HEK293 (cell line): Measurements from ENCODE around the gene SFMBT2.

ENCODE experiments used
- CTCF ChIA-PET: fragments of 350-600 bp; formaldehyde crosslinking; extraction: SDS; loops from one replicate; lab custom pipeline; 2021; ENCODE audit warnings: antibody characterized with exemption; lab: Yijun Ruan, JAX
- POLR2A ChIA-PET: fragments of 300-600 bp; formaldehyde crosslinking; extraction: SDS; loops from one replicate; lab custom pipeline; 2020; ENCODE audit warnings: antibody characterized with exemption, inconsistent platforms; lab: Yijun Ruan, JAX
- H3K27ac ChIP-seq: fragments of 200-500 bp; sonication (Bioruptor generic); 2 replicates; pipeline ENCODE4 v1.5.1; 2014; ENCODE audit warnings: low read depth, low read length, control low read depth, inconsistent platforms; ENCODE audit errors: extremely low read depth
- H3K36me3 ChIP-seq, 2 experiments: fragments of 200-500 bp in 1 of 2; sonication (Bioruptor generic) in 1 of 2; 1 replicate in 1 of 2; 2 replicates in 1 of 2; pipeline ENCODE4 v1.5.1; 2014 to 2017; ENCODE audit warnings: inconsistent platforms in 2 of 2, low read length in 2 of 2; ENCODE audit not compliant: control insufficient read depth in 2 of 2, insufficient read depth in 1 of 2
- H3K4me1 ChIP-seq: fragments of 200-500 bp; sonication (Bioruptor generic); 2 replicates; pipeline ENCODE4 v1.5.1; 2014; ENCODE audit warnings: mild to moderate bottlenecking, low read length, inconsistent platforms; ENCODE audit not compliant: control insufficient read depth, insufficient read depth
- H3K4me3 ChIP-seq: 2 replicates; pipeline ENCODE4 v1.5.1; 2011; ENCODE audit warnings: low read depth, mild to moderate bottlenecking, control low read depth, low read length, moderate library complexity
- H3K9me3 ChIP-seq: fragments of 200-500 bp; sonication (Bioruptor generic); 2 replicates; pipeline ENCODE4 v1.5.1; 2014; ENCODE audit warnings: low read depth, low read length, inconsistent platforms; ENCODE audit not compliant: control insufficient read depth, insufficient read depth
- KLF1 ChIP-seq: fragments of 450-650 bp; formaldehyde crosslinking; IDR thresholded peaks from 2 replicates; pipeline ENCODE4 v1.5.1; 2016; ENCODE audit warnings: missing biosample characterization, missing genetic modification characterization
- ZBTB17 ChIP-seq: fragments of 450-650 bp; formaldehyde crosslinking; IDR thresholded peaks from 2 replicates; pipeline ENCODE4 v1.5.1; 2016; ENCODE audit warnings: missing biosample characterization, missing genetic modification characterization
- ZEB2 ChIP-seq: fragments of 450-650 bp; formaldehyde crosslinking; IDR thresholded peaks from 2 replicates; pipeline ENCODE4 v1.5.1; 2016; ENCODE audit warnings: missing biosample characterization, missing genetic modification characterization
- ZNF121 ChIP-seq: fragments of 450-650 bp; formaldehyde crosslinking; IDR thresholded peaks from 2 replicates; pipeline ENCODE4 v1.5.1; 2016; ENCODE audit warnings: missing biosample characterization, missing genetic modification characterization
- ZNF133 ChIP-seq: fragments of 450-650 bp; formaldehyde crosslinking; IDR thresholded peaks from 2 replicates; pipeline ENCODE4 v1.5.1; 2016; ENCODE audit warnings: missing biosample characterization, missing genetic modification characterization
- ZNF221 ChIP-seq: fragments of 450-650 bp; formaldehyde crosslinking; IDR thresholded peaks from 2 replicates; pipeline ENCODE4 v1.5.1; 2017; ENCODE audit warnings: missing biosample characterization, missing genetic modification characterization, borderline replicate concordance
- ZNF23 ChIP-seq: fragments of 450-650 bp; formaldehyde crosslinking; IDR thresholded peaks from 2 replicates; pipeline ENCODE4 v1.5.1; 2016; ENCODE audit warnings: missing biosample characterization, missing genetic modification characterization, borderline replicate concordance
- ZNF416 ChIP-seq: fragments of 450-650 bp; formaldehyde crosslinking; IDR thresholded peaks from 2 replicates; pipeline ENCODE4 v1.5.1; 2016; ENCODE audit warnings: missing biosample characterization, missing genetic modification characterization
- ZNF48 ChIP-seq: fragments of 450-650 bp; formaldehyde crosslinking; IDR thresholded peaks from 2 replicates; pipeline ENCODE4 v1.5.1; 2016; ENCODE audit warnings: missing biosample characterization, missing genetic modification characterization
- ZNF514 ChIP-seq: fragments of 450-650 bp; formaldehyde crosslinking; IDR thresholded peaks from 2 replicates; pipeline ENCODE4 v1.5.1; 2016; ENCODE audit warnings: missing biosample characterization, missing genetic modification characterization
- ZSCAN23 ChIP-seq: fragments of 450-650 bp; formaldehyde crosslinking; IDR thresholded peaks from 2 replicates; pipeline ENCODE4 v1.5.1; 2016; ENCODE audit warnings: missing biosample characterization, missing genetic modification characterization
- TF ChIP-seq, protein P1 (sequence below): fragments of 450-650 bp; formaldehyde crosslinking; IDR thresholded peaks from 2 replicates; pipeline ENCODE4 v1.5.1; 2017; ENCODE audit warnings: missing biosample characterization, mild to moderate bottlenecking, missing genetic modification characterization, moderate library complexity
- TF ChIP-seq, protein P2 (sequence below): fragments of 450-650 bp; formaldehyde crosslinking; IDR thresholded peaks from 2 replicates; pipeline ENCODE4 v1.5.1; 2016; ENCODE audit warnings: missing biosample characterization, missing genetic modification characterization
- TF ChIP-seq, protein P3 (sequence below): fragments of 450-650 bp; formaldehyde crosslinking; conservative IDR thresholded peaks from 2 replicates; pipeline ENCODE4 v1.5.1; 2016; ENCODE audit warnings: low read depth, missing biosample characterization, missing genetic modification characterization
- TF ChIP-seq, protein P4 (sequence below): fragments of 450-650 bp; formaldehyde crosslinking; IDR thresholded peaks from 2 replicates; pipeline ENCODE4 v1.5.1; 2016; ENCODE audit warnings: missing biosample characterization, missing genetic modification characterization
- TF ChIP-seq, protein P5 (sequence below): fragments of 450-650 bp; formaldehyde crosslinking; IDR thresholded peaks from 2 replicates; pipeline ENCODE4 v1.5.1; 2016; ENCODE audit warnings: missing biosample characterization, missing genetic modification characterization

SFMBT2 gene

DNA sequence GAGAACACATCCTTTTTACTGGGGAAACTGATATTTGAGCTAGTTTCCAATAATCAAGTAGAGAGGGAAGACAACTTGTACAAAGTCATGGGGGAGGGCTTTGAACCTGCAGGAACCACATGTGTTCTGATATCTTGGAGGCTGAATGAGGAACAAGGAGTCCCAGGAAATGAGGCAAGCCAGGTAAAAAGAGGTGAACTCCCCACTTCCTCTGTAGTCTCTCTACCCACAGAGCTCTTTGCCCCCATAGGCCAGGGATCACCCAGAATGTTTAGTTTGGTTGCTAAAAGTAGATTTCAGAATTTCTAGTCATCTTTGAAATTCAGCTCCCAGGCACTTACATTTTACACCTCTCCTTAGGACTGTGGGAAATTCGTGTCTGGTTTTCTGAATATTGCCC lies 276.4 kb downstream of the SFMBT2 start:
- H3K36me3 ChIP-seq = no peaks in the 10 kb centered on the region
- CTCF ChIA-PET = interaction anchor here (1.3 to 2.3 kb wide), 3 partner anchors 13 to 283 kb away, joined by 3 to 9 read pairs (median 4); no protein-coding TSS in a partner anchor
- no peaks in the 10 kb centered on the region for H3K9me3 ChIP-seq
- H3K4me1 ChIP-seq = peaks cover 2% of the 10 kb centered on the region; the same call in 1 of the 2 replicates
- no peak overlapping the region for H3K4me3 ChIP-seq
- H3K27ac ChIP-seq = no peak overlapping the region
- POLR2A ChIA-PET = no interaction called here
- TF ChIP-seq, protein P1, sequence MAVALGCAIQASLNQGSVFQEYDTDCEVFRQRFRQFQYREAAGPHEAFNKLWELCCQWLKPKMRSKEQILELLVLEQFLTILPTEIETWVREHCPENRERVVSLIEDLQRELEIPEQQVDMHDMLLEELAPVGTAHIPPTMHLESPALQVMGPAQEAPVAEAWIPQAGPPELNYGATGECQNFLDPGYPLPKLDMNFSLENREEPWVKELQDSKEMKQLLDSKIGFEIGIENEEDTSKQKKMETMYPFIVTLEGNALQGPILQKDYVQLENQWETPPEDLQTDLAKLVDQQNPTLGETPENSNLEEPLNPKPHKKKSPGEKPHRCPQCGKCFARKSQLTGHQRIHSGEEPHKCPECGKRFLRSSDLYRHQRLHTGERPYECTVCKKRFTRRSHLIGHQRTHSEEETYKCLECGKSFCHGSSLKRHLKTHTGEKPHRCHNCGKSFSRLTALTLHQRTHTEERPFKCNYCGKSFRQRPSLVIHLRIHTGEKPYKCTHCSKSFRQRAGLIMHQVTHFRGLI (tag by site-specific recombination) = no peak
- TF ChIP-seq ZSCAN23 = no peak
- TF ChIP-seq, protein P2, sequence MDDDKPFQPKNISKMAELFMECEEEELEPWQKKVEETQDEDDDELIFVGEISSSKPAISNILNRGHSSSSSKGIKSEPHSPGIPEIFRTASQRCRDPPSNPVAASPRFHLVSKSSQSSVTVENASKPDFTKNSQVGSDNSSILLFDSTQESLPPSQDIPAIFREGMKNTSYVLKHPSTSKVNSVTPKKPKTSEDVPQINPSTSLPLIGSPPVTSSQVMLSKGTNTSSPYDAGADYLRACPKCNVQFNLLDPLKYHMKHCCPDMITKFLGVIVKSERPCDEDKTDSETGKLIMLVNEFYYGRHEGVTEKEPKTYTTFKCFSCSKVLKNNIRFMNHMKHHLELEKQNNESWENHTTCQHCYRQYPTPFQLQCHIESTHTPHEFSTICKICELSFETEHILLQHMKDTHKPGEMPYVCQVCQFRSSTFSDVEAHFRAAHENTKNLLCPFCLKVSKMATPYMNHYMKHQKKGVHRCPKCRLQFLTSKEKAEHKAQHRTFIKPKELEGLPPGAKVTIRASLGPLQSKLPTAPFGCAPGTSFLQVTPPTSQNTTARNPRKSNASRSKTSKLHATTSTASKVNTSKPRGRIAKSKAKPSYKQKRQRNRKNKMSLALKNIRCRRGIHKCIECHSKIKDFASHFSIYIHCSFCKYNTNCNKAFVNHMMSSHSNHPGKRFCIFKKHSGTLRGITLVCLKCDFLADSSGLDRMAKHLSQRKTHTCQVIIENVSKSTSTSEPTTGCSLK = no peak
- TF ChIP-seq ZNF133 (tag by site-specific recombination) = no peak
- no peak for TF ChIP-seq ZNF221
- TF ChIP-seq ZNF416 (tag by site-specific recombination) = no peak
- TF ChIP-seq, protein P3, sequence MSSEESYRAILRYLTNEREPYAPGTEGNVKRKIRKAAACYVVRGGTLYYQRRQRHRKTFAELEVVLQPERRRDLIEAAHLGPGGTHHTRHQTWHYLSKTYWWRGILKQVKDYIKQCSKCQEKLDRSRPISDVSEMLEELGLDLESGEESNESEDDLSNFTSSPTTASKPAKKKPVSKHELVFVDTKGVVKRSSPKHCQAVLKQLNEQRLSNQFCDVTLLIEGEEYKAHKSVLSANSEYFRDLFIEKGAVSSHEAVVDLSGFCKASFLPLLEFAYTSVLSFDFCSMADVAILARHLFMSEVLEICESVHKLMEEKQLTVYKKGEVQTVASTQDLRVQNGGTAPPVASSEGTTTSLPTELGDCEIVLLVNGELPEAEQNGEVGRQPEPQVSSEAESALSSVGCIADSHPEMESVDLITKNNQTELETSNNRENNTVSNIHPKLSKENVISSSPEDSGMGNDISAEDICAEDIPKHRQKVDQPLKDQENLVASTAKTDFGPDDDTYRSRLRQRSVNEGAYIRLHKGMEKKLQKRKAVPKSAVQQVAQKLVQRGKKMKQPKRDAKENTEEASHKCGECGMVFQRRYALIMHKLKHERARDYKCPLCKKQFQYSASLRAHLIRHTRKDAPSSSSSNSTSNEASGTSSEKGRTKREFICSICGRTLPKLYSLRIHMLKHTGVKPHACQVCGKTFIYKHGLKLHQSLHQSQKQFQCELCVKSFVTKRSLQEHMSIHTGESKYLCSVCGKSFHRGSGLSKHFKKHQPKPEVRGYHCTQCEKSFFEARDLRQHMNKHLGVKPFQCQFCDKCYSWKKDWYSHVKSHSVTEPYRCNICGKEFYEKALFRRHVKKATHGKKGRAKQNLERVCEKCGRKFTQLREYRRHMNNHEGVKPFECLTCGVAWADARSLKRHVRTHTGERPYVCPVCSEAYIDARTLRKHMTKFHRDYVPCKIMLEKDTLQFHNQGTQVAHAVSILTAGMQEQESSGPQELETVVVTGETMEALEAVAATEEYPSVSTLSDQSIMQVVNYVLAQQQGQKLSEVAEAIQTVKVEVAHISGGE (tag by site-specific recombination) = no peak
- TF ChIP-seq ZNF23 (tag by site-specific recombination) = no peak
- TF ChIP-seq, protein P4, sequence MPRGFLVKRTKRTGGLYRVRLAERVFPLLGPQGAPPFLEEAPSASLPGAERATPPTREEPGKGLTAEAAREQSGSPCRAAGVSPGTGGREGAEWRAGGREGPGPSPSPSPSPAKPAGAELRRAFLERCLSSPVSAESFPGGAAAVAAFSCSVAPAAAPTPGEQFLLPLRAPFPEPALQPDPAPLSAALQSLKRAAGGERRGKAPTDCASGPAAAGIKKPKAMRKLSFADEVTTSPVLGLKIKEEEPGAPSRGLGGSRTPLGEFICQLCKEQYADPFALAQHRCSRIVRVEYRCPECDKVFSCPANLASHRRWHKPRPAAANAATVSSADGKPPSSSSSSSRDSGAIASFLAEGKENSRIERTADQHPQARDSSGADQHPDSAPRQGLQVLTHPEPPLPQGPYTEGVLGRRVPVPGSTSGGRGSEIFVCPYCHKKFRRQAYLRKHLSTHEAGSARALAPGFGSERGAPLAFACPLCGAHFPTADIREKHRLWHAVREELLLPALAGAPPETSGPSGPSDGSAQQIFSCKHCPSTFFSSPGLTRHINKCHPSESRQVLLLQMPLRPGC (tag by site-specific recombination) = no peak
- no peak for TF ChIP-seq ZEB2 (tag by site-specific recombination)
- TF ChIP-seq ZNF514 (tag by site-specific recombination) = no peak
- TF ChIP-seq, protein P5, sequence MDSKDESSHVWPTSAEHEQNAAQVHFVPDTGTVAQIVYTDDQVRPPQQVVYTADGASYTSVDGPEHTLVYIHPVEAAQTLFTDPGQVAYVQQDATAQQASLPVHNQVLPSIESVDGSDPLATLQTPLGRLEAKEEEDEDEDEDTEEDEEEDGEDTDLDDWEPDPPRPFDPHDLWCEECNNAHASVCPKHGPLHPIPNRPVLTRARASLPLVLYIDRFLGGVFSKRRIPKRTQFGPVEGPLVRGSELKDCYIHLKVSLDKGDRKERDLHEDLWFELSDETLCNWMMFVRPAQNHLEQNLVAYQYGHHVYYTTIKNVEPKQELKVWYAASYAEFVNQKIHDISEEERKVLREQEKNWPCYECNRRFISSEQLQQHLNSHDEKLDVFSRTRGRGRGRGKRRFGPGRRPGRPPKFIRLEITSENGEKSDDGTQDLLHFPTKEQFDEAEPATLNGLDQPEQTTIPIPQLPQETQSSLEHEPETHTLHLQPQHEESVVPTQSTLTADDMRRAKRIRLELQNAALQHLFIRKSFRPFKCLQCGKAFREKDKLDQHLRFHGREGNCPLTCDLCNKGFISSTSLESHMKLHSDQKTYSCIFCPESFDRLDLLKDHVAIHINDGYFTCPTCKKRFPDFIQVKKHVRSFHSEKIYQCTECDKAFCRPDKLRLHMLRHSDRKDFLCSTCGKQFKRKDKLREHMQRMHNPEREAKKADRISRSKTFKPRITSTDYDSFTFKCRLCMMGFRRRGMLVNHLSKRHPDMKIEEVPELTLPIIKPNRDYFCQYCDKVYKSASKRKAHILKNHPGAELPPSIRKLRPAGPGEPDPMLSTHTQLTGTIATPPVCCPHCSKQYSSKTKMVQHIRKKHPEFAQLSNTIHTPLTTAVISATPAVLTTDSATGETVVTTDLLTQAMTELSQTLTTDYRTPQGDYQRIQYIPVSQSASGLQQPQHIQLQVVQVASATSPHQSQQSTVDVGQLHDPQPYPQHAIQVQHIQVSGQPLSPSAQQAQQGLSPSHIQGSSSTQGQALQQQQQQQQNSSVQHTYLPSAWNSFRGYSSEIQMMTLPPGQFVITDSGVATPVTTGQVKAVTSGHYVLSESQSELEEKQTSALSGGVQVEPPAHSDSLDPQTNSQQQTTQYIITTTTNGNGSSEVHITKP (tag by site-specific recombination) = no peak
- TF ChIP-seq ZNF48 (tag by site-specific recombination) = no peak
- TF ChIP-seq ZNF121 (tag by site-specific recombination) = no peak
- TF ChIP-seq ZBTB17 = no peak
- no peak for TF ChIP-seq KLF1 (tag by site-specific recombination)
